K562 (cell line): ENCODE results near the gene RUNDC1. TPM values are rescaled to one million over a fixed set of nuclear protein-coding genes. Genes with fewer than 3 reads are reported as not detected.
A peak's percentile ranks its signal among the peaks of the same experiment; 100 is the strongest.

Experiments
- ARID2 ChIP-seq: fragments of 450-650 bp; IDR thresholded peaks from 2 replicates; pipeline ENCODE4 v1.6.1; 2017; ENCODE audit warnings: antibody characterized with exemption, mild to moderate bottlenecking
- CBX3 ChIP-seq, 2 experiments: IDR thresholded peaks; 1 replicate in 1 of 2; 2 replicates in 1 of 2; pipeline ENCODE4 v1.6.1; 2012; ENCODE audit warnings: inconsistent platforms in 2 of 2, low read length in 2 of 2, borderline replicate concordance in 1 of 2, control low read depth in 1 of 2
- ELF2 ChIP-seq: fragments of 250-450 bp; sonication (Bioruptor Pico); IDR thresholded peaks from 2 replicates; pipeline ENCODE4 v1.5.0; 2021; ENCODE audit warnings: mild to moderate bottlenecking
- FOXJ2 ChIP-seq: fragments of 200-800 bp; sonication (Bioruptor generic); IDR thresholded peaks from 2 replicates; pipeline ENCODE4 v1.6.1; 2016; ENCODE audit warnings: missing genetic modification characterization, missing compliant biosample characterization
- HEY1 ChIP-seq: fragments of 250-450 bp; sonication (Bioruptor Pico); IDR thresholded peaks from 2 replicates; pipeline ENCODE4 v1.5.0; 2020; ENCODE audit warnings: mild to moderate bottlenecking, moderate library complexity, borderline replicate concordance
- JUND ChIP-seq, 2 experiments: IDR thresholded peaks; 2 replicates in 1 of 2; 3 replicates in 1 of 2; pipeline ENCODE4 v1.6.1; 2011; ENCODE audit warnings: borderline replicate concordance in 2 of 2, low read depth in 2 of 2, low read length in 2 of 2, improper control_type of control experiment in 1 of 2, missing biosample characterization in 1 of 2, missing genetic modification characterization in 1 of 2, missing genetic modification reagents in 1 of 2
- MNT ChIP-seq, 2 experiments: fragments of 450-650 bp; conservative IDR thresholded peaks; 2 replicates each; pipeline ENCODE4 v1.6.1; 2017; ENCODE audit warnings: mild to moderate bottlenecking in 2 of 2, moderate library complexity in 2 of 2
- POLR2G ChIP-seq: fragments of 200-400 bp; formaldehyde crosslinking; IDR thresholded peaks from 2 replicates; pipeline ENCODE4 v1.6.1; 2017; ENCODE audit warnings: low read depth, mild to moderate bottlenecking, antibody characterized with exemption, low read length, moderate library complexity
- PRDM10 ChIP-seq: fragments of 450-650 bp; IDR thresholded peaks from 2 replicates; pipeline ENCODE4 v1.6.1; 2018; ENCODE audit not compliant: partially characterized antibody
- PRMT5 ChIP-seq: sonication (generic); formaldehyde crosslinking; IDR thresholded peaks from 2 replicates; pipeline ENCODE4 v1.5.0; 2020; ENCODE audit warnings: missing genetic modification reagents
- RBFOX2 ChIP-seq: fragments of 200-400 bp; formaldehyde crosslinking; IDR thresholded peaks from 2 replicates; pipeline ENCODE4 v1.6.1; 2017; ENCODE audit warnings: low read depth, mild to moderate bottlenecking, low read length, moderate library complexity
- SMAD4 ChIP-seq: fragments of 250-450 bp; sonication (Bioruptor Pico); conservative IDR thresholded peaks from 2 replicates; pipeline ENCODE4 v1.8.0; 2021; ENCODE audit warnings: inconsistent platforms, mild to moderate bottlenecking, moderate library complexity
- TBP ChIP-seq: optimal IDR thresholded peaks from 2 replicates; pipeline ENCODE3; 2011; ENCODE audit warnings: low read depth, low read length, improper control_type of control experiment
- TEAD2 ChIP-seq: fragments of 450-650 bp; IDR thresholded peaks from 2 replicates; pipeline ENCODE4 v1.6.1; 2016; ENCODE audit warnings: missing genetic modification characterization, control low read depth, missing compliant biosample characterization
- TFAP4 ChIP-seq: sonication (generic); formaldehyde crosslinking; IDR thresholded peaks from 2 replicates; pipeline ENCODE4 v1.8.0; 2022; ENCODE audit warnings: missing genetic modification reagents, mild to moderate bottlenecking, moderate library complexity, borderline replicate concordance
- ZNF354B ChIP-seq: fragments of 250-450 bp; sonication (Bioruptor Pico); IDR thresholded peaks from 2 replicates; pipeline ENCODE4 v1.4.0; 2020
- ZNF57 ChIP-seq: fragments of 450-650 bp; formaldehyde crosslinking; IDR thresholded peaks from 2 replicates; pipeline ENCODE4 v1.4.0; 2020; ENCODE audit warnings: mild to moderate bottlenecking, moderate library complexity
- polyA plus RNA-seq, 8 experiments: library from polyadenylated mRNA; depleted of rRNA in 4 of 8; stranded (reverse) in 5 of 8; unstranded in 3 of 8; fragments of >200 nt; fragmentation: Nextera tagmentation in 2 of 8; fragmentation: Illumina TruSeq in 1 of 8; extraction: Ambion mirVana in 2 of 8; extraction: Trizol in 1 of 8; gene quantifications; 2 replicates each; pipeline versions ENCODE4 v1.2.1 to v1.2.3, GENCODE V29; 2011 to 2014; ENCODE audit warnings: inconsistent platforms in 1 of 8, missing spikeins in 1 of 8
- total RNA-seq, 7 experiments: library from RNA; depleted of rRNA in 6 of 7; stranded (reverse); fragments of >200 nt in 6 of 7; fragmentation: Illumina TruSeq in 2 of 7; extraction: Trizol in 2 of 7; gene quantifications; 2 replicates each; pipeline versions ENCODE4 v1.2.1 to v1.2.3, GENCODE V29; 2011 to 2021; ENCODE audit warnings: low replicate concordance in 1 of 7
- TF ChIP-seq, protein P1 (sequence below), 2 experiments: IDR thresholded peaks; 2 replicates each; pipeline ENCODE4 v1.6.1; 2012; ENCODE audit warnings: improper control_type of control experiment in 2 of 2, low read depth in 2 of 2, low read length in 2 of 2, borderline replicate concordance in 1 of 2

The RUNDC1 gene
- total and polyA plus RNA-seq, 9 of the 15 experiments (the other 6 are each of a cell fraction or from before 2014, with no cell fraction given): 3.4 to 12.6 (median 9.4) TPM

- TF ChIP-seq MNT (conservative IDR thresholded peaks at IDR 0.05) (peak in 1 of 2 experiments; percentile 54; a peak in 2 of 4 replicates), ZNF354B (no peak), TBP (peak; percentile 50), RBFOX2 (peak; percentile 62), ZNF57 (CRISPR knock-in tag) (no peak), ELF2 (no peak), PRMT5 (CRISPR knock-in tag) (no peak), SMAD4 (CRISPR knock-in tag) (no peak), PRDM10 (peak; percentile 51), TEAD2 (tag) (no peak), ARID2 (no peak), JUND (IDR thresholded peaks at IDR 0.05; ENCODE audit: borderline replicate concordance, low read depth, low read length) (no peak), JUND (tag; IDR thresholded peaks at IDR 0.05; ENCODE audit: borderline replicate concordance, low read depth, low read length) (no peak; the same call in 2 of the 3 replicates), POLR2G (peak; percentile 50), HEY1 (no peak), FOXJ2 (tag) (no peak), CBX3 (IDR thresholded peaks at IDR 0.05; ENCODE audit: borderline replicate concordance in 1 of 2, low read length in 2 of 2) (no peak), TFAP4 (CRISPR knock-in tag) (peak; percentile 43; the same call in 1 of the 2 replicates)
- TF ChIP-seq, protein P1, sequence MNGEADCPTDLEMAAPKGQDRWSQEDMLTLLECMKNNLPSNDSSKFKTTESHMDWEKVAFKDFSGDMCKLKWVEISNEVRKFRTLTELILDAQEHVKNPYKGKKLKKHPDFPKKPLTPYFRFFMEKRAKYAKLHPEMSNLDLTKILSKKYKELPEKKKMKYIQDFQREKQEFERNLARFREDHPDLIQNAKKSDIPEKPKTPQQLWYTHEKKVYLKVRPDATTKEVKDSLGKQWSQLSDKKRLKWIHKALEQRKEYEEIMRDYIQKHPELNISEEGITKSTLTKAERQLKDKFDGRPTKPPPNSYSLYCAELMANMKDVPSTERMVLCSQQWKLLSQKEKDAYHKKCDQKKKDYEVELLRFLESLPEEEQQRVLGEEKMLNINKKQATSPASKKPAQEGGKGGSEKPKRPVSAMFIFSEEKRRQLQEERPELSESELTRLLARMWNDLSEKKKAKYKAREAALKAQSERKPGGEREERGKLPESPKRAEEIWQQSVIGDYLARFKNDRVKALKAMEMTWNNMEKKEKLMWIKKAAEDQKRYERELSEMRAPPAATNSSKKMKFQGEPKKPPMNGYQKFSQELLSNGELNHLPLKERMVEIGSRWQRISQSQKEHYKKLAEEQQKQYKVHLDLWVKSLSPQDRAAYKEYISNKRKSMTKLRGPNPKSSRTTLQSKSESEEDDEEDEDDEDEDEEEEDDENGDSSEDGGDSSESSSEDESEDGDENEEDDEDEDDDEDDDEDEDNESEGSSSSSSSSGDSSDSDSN (IDR thresholded peaks at IDR 0.05; ENCODE audit: borderline replicate concordance in 1 of 2, low read depth in 2 of 2, low read length in 2 of 2): no peak
These were observed 673 bp upstream of the RUNDC1 start, which contains the start of gene PTGES3L (continued) for GRCh38 chr17:42979511-42980273.
